ENCODE results near the gene HIGD1A. TPM values are rescaled to one million over a fixed set of nuclear protein-coding genes. Genes with fewer than 3 reads are reported as not detected.

HIGD1A gene
- total and polyA plus RNA-seq, 2 of the 4 experiments (the other 2 are of a cell fraction) = 86.6 to 137 TPM

GRCh38 chr3:42750834-42751233 lies 53.5 kb downstream of the HIGD1A start:
- Histone ChIP-seq H2BK20ac (ENCODE audit: low read depth, low read length) (no peak overlapping the region), H4K20me1 (ENCODE audit: insufficient read depth, low read length) (peaks cover 9% of the 10 kb centered on the region), H2BK15ac (ENCODE audit: low read depth, low read length) (no peak overlapping the region), H3K9me3 (ENCODE audit: control insufficient read depth, insufficient read depth, low read length) (no peaks in the 10 kb centered on the region), H4K91ac (ENCODE audit: insufficient read depth, low read depth, low read length) (no peak overlapping the region), H3K18ac (ENCODE audit: low read depth, low read length) (no peak overlapping the region), H2BK120ac (ENCODE audit: low read depth, low read length) (no peak overlapping the region), H3K36me3 (ENCODE audit: control insufficient read depth, insufficient read depth, low read length) (no peaks in the 10 kb centered on the region), H2AK9ac (replicated peaks; ENCODE audit: low read depth, low read length, poor library complexity) (no peak overlapping the region), H3K23ac (ENCODE audit: low read depth, low read length) (no peak overlapping the region), H3K4me2 (ENCODE audit: low read depth, low read length) (no peak overlapping the region), H3K4me1 (ENCODE audit: control insufficient read depth, insufficient read depth, low read length) (peaks cover 10% of the 10 kb centered on the region), H3K14ac (replicated peaks; ENCODE audit: low read depth, low read length) (no peak overlapping the region), H3K27me3 (ENCODE audit: control insufficient read depth, insufficient read depth, low read length) (peaks cover 5% of the 10 kb centered on the region), H3K56ac (ENCODE audit: extremely low read depth, insufficient read depth, low read length) (no peak overlapping the region), H2AFZ (replicated peaks; ENCODE audit: low read length, poor library complexity) (no peak overlapping the region), H3K27ac (ENCODE audit: insufficient read depth, low read length) (no peak overlapping the region), H3K79me1 (ENCODE audit: low read depth in 1 of 2, low read length in 2 of 2) (no peaks in the 10 kb centered on the region), H4K8ac (ENCODE audit: low read depth in 2 of 2, low read length in 2 of 2) (no peak overlapping the region), H3K9me1 (ENCODE audit: insufficient read depth, low read length) (peaks cover 14% of the 10 kb centered on the region), H3K4ac (ENCODE audit: low read depth, low read length) (no peak overlapping the region), H3K4me3 (ENCODE audit: insufficient read depth, low read depth, low read length) (no peak overlapping the region), H3K9ac (ENCODE audit: low read depth, low read length) (no peak overlapping the region), H2AK5ac (ENCODE audit: low read depth, low read length) (no peak overlapping the region), H4K5ac (ENCODE audit: low read depth, low read length) (no peak overlapping the region), H2BK5ac (ENCODE audit: low read depth, low read length, poor library complexity, severe bottlenecking) (no peak overlapping the region)
- ATAC-seq (ENCODE audit: low read depth) (no peak), DNase-seq (no peak)
- ChIA-PET POLR2A (ENCODE audit: unreplicated experiment) (interaction anchor here (0.6 kb wide), 1 partner anchor 751 kb away, joined by 4 read pairs; no protein-coding TSS in a partner anchor), CTCF (interaction anchor here (0.7 to 0.8 kb wide), 2 partner anchors 12 to 103 kb away, joined by 3 read pairs; no protein-coding TSS in a partner anchor)
- TF ChIP-seq, protein P1, sequence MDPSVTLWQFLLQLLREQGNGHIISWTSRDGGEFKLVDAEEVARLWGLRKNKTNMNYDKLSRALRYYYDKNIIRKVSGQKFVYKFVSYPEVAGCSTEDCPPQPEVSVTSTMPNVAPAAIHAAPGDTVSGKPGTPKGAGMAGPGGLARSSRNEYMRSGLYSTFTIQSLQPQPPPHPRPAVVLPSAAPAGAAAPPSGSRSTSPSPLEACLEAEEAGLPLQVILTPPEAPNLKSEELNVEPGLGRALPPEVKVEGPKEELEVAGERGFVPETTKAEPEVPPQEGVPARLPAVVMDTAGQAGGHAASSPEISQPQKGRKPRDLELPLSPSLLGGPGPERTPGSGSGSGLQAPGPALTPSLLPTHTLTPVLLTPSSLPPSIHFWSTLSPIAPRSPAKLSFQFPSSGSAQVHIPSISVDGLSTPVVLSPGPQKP (IDR thresholded peaks at IDR 0.05; ENCODE audit: borderline replicate concordance, low read depth, low read length) = no peak
- no peak for TF ChIP-seq RCOR1 (IDR thresholded peaks at IDR 0.05; ENCODE audit: insufficient replicate concordance, low read length)
- BruUV-seq (replicated peaks) = no TSS peak
- dilution Hi-C loops (cut with HindIII; ENCODE audit: low sequenced_read_pairs, unreplicated experiment) = no loop called here
- intact Hi-C loops (cut with micrococcal nuclease) = no loop called here
- in situ Hi-C loops (cut with MboI; ENCODE audit: low sequenced_read_pairs) = no loop called here
- 100% methylated on average over 2 of the region's 7 CpGs; no CpG with 5 or more reads in 1 of the 2 experiments for WGBS, 2 experiments (ENCODE audit: extremely low coverage in 2 of 2, insufficient read length in 1 of 2)

Data from IMR-90 (cell line).